GM12872 (cell line): Measurements from ENCODE around the gene USP12.

Experiments used
- CTCF ChIP-seq: IDR thresholded peaks from 3 replicates; pipeline ENCODE4 v1.5.1; 2011; ENCODE audit warnings: low read depth, mild to moderate bottlenecking, low read length, moderate library complexity; ENCODE audit not compliant: insufficient read depth

Gene USP12

GRCh38 chr13:27201661-27202060, 30.1 kb upstream of the USP12 start:
- TF ChIP-seq CTCF: no peak

GRCh38 chr13:27200413-27201070, 28.9 kb upstream of the USP12 start:
- TF ChIP-seq CTCF: no peak

- no peak for TF ChIP-seq CTCF
Observed at GRCh38 chr13:27199696-27200095, 28.1 kb upstream of the USP12 start.

- TF ChIP-seq CTCF: no peak
Observed at GRCh38 chr13:27199211-27199610, 27.6 kb upstream of the USP12 start.

GRCh38 chr13:27194895-27195764, 23.5 kb upstream of the USP12 start:
- TF ChIP-seq CTCF: no peak

- no peak for TF ChIP-seq CTCF
Observed at GRCh38 chr13:27194209-27194608, 22.6 kb upstream of the USP12 start.

- no peak for TF ChIP-seq CTCF
Observed at GRCh38 chr13:27193496-27193895, 21.9 kb upstream of the USP12 start.
